GM18508 (cell line): ENCODE data around the gene PLSCR1.
"Not testable (repeated sequence)": the region's sequence is repeated elsewhere in the genome, so short reads cannot be mapped to it uniquely, and the experiment has no call there.

Source experiments
- ATAC-seq: cut with Tn5 transposase; IDR thresholded peaks from one replicate; pipeline ENCODE4 v1.9.1; 2021; ENCODE audit warnings: moderate number of reproducible peaks; ENCODE audit not compliant: insufficient read depth, unreplicated experiment

PLSCR1 gene

DNA sequence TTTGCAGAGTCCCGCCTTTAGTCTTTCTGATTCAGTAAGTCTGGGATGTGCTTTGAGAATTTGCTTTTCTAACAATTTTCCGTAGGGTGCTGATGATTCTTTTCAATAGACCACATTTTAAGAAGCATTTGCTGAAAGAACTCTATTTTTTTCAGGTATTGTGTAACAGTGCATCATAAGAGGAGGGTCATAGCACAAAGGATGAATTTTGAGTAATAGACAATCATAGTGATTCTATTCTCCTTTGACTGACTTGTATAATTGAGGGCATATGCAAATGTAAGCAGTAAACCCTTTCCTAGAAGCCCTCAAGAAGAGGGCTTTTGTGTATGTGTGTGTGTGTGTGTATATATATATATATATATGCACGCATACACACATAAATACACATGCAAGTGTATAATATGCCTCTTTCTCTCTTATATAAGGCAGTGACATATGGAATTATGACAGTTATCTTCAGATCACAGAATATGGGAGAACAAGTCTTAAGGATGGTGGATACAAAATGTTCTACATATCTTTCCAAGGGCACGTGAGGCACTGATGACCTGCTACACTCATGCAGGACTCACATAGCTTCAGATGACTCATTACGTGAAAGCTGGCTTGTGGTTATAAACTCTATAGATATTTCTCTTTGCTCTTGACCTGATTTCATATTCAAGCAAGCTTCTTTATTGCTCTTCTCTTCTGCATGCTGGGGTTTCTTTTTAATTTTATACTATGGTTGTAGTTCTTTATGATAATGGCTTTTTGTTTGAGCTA, 6.5 kb upstream of the PLSCR1 start:
- ATAC-seq: peak; percentile 93

DNA sequence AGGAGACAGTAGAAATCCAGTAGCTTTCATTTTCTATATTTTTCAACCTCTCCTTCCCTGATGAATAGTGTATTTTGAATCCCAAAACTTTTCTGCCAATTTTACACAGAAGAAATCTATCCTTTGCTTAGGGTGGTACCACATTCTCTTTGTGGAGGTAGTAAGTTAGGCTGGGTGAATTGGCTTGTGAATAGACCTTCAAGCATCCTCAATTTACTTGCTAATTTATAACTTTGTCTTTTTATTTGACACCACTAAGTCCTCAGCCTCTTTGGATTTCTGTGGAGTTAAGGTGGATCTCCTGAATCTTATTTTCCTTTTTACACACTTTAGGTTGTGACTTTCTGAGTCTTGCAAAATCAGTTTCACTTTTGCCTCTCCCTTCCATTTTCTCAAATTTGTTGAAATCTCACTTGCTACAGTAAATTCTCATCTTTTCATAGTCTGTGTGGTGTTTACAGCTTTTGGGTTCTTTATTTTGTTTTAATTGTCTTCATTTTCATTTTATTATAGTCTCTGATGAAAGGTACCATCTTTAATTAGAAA, 5.7 kb upstream of the PLSCR1 start:
- ATAC-seq: no peak

DNA sequence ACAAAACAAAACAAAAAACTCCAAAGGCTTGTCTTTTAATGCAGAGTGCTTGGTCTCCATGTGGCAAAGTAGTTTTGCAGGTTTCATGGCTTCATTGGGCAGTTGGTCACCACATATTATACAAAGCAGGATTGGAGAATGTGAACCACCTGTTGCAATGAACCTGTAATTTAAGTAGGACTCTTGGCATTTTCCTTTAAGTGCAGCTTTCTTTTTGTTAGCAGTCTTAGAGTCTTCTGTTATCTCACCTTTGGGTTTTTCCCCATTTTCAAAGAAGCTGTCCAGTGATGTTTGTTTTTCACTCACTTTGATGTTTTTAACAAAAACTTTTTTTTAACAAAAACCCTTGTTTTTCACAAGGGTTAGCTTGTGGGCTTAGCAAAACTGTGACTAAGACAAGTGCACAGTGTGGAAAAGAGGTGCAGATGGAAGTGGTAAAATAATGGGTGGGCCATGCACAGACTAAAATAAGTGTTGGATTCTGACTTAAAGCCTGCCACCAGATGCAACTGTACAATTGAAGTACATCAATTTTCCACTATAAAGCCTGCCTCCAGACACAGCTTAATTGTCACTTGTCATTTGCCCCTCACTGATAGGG, 2.9 kb upstream of the PLSCR1 start:
- ATAC-seq: no peak

DNA sequence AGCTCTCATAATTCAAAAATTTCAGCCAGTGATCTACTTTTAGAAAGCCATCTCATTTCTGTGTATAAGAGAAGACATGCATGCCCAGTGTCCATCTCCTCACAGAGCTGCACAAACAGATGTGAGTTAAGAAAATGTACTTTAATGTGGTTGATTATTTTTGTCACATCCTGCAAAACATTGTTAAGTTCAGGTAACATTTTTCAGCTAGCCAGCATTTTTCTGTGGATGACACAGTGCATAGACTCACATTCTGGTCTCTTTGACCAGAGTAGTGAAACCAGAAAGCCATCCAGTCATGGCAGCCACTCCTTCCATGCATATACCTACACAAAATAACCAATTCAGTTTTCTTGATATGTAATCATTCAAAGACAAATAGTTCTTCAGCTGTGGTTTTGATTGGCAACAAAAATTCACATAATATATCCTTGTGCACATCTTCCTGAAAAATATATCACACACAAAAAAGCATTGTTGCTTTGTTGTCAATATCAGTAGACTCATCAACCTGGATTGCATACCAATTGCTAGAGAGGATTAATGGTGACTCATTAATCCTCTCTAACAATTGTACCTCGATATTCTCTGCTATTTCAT, 2.1 kb upstream of the PLSCR1 start:
- ATAC-seq: no peak

DNA sequence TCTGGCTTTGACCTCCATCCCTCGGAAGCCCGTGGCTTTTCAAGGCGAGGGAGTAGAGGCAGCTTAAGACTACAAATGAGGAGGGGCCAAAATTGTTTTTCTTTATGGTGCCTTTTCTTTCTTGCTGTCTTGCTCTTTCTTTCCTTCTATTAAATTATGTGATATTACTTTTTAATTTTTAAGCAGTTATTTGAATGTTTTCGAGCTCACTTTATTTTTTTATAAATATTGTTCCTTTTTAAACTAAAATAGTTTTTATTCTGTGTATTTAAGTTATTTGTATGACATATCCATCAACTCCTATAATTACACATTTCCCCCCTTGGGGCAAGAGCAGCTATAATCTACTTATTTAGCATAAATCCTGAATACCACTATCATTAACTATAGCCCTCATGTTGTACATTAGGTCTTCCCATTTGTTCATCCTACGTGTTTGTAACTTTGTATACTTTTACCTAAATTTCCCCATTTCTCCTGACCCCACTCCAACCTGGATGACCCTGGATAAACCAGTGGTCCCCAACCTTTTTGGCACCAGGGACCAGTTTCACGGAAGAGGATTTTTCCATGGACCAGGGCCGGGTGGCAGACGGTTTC, 622 bp upstream of the PLSCR1 start:
- peak; percentile 2 for ATAC-seq

DNA sequence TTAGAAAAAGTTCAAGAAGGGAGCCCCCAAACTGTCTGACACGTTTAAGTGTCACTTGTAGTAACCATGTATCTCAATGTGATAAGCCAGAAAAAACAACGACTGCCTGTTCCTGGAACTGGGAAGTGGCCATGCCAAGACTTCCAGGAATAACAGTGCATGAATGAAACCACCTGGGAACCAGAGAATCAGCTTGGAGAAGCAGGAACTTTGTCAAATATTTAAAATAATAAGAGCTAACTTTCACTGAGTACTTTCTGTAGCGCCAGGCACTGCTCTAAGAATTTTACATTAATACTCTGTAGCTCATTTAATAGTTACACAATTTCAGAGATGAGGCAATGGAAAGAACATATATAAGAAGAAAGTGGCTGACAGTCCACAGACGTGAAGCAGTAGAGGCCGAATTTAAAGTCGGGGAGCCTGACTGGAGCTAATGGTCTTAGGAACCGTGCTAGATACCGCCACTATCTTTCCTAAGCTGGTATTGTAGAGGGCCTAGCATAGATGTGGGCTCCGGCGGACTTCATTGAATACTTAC, 876 bp downstream of the PLSCR1 start:
- peak; percentile 1 for ATAC-seq

DNA sequence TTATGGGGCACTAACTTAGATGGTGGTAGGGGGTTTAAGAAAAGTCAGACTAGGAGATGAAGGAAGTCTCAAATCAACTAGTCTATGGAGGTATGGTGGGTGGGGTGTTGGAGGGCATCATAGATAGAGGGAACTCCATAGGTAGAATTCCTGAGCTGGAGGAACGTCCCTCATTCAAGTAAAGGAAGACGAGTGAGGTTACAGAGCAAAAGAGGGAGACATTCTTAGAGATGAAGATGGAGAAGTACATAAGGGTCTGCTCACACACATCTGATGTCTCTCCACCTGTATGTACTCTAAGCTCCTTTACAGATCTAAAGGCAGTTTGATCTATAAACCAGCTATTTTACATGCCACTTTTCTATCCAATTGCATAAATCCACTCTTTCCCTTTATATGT, 1.4 kb downstream of the PLSCR1 start:
- ATAC-seq: no peak

GRCh38 chr3:146542179-146542578, 2.2 kb downstream of the PLSCR1 start:
- ATAC-seq: no peak

DNA sequence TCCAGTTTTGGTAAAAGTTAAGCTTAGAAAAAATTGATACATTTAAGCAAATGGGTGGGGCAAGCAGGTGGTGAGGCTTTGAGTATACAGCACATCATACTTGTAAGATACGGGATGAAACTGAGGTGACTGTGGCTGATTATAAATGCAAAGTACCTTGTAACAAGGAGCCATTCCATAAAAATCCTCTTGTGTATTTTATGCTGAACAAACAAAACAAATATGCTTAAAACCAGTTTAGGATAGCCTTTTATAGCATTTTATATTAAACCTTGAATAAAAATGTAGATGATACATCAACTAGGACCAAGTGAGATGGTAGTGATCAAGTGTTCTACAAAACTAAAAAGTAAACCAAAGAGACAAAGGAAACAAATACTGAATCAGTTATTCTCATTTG, 3.4 kb downstream of the PLSCR1 start:
- no peak for ATAC-seq

DNA sequence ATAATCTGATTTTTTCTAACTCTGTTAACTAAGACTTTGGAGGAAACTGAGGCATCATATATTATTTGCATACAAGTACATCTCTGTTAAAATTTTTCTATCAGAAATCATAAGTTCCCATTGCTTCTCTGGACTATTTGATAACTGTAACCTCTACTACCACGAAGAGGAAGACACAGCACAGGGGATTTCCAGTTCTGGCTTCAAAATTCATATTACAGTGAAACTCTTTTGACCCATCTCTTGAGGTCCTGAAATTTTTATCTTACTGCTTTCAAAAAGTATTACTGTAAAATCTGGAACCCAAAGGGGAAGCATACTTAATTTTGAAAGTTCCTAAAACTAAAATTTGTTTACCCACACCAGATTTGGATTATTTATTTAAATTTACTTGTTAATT, 4.2 kb downstream of the PLSCR1 start:
- peak; percentile 27 for ATAC-seq

- no peak for ATAC-seq
These were observed 5.1 kb downstream of the PLSCR1 start for GRCh38 chr3:146539315-146539714.

- no peak for ATAC-seq
These were observed 6.8 kb downstream of the PLSCR1 start for GRCh38 chr3:146537603-146538002.

- no peak for ATAC-seq
These were observed 7.7 kb downstream of the PLSCR1 start for GRCh38 chr3:146536681-146537080.

- no peak for ATAC-seq
These were observed 12.0 kb downstream of the PLSCR1 start for GRCh38 chr3:146532406-146532805.

DNA sequence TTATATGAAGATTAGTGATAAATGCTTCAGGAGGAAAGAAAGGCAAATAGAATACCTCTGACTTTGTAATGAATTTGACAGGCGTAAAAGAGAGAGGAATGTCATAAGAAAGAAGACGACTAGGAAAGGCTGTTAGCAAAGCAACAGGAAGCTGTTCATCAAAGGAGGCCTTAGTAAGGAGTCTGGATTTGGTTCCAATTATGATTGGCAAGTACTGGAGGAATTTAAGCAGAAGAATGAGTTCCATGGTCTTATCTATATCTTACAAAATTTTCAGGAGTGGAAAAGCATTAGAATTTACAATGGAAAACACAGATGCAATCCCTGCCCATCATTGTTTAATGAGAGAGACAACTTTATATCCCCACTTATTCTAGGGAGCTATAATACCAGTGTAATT, 13.8 kb downstream of the PLSCR1 start:
- no peak for ATAC-seq

- no peak for ATAC-seq
These were observed 15.4 kb downstream of the PLSCR1 start for GRCh38 chr3:146529021-146529420.

DNA sequence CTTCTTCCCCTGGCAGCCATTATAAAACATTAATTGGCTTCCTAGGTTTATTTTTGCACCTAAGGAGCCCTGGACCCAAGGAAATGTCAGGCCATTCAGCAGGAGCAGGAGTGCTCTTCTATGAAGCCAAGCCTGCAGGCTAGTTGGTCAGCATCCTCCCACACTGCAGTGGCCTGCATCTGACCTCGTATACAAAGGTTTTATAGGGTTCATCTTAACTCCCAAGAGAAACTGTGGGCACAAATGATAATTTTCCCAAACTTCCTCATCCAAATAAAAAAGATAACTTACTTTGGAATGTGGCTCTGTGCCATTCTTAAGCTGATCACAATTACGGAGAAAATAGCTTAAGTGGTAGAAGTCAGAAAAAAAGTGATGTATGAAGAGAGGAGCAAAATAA, 19.4 kb downstream of the PLSCR1 start:
- no peak for ATAC-seq

DNA sequence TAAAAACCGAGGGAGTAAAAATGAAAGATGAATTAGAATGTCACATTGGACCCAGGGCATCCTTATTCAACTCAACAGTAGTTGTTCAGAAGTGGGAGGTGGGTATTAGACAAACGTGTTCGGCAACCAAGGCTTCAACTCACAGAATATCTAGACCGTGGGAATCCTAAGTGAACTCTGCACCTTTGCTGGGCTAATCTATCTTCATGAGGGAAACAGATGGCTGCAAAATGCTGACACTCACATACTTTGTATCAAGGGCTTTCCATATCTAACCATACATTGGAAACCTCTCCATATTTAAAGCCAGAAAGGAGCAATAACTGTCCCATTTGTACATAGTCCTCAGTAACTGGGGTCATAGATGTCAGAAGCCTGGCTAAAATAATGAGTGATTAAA, 20.9 kb downstream of the PLSCR1 start:
- ATAC-seq: no peak

DNA sequence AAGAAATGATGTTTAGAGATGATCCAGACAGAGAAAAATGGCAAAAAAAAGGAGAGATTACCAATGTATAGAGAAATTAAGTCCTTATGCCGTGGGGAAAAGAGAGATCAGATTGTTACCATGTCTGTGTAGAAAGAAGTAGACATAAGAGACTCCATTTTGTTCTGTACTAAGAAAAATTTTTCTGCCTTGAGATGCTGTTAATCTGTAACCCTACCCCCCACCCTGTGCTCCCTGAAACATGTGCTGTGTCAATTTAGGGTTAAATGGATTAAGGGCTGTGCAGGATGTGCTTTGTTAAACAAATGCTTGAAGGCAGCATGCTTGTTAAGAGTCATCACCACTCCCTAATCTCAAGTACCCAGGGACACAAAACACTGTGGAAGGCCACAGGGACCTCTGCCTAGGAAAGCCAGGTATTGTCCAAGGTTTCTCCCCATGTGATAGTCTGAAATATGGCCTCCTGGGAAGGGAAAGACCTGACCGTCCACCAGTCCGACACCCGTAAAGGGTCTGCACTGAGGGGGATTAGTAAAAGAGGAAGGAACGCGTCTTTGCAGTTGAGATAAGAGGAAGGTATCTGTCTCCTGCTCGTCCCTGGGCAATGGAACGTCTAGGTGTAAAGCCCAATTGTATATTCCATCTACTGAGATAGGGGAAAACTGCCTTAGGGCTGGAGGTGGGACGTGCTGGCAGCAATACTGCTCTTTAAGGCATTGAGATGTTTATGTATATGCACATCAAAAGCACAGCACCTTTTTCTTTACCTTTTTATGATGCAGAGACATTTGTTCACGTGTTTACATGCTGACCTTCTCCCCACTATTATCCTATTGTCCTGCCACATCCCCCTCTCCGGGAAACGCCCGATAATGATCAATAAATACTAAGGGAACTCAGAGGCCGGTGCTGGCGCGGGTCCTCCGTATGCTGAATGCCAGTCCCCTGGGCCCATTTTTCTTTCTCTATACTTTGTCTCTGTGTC, 21.9 kb downstream of the PLSCR1 start:
- not testable (repeated sequence) for ATAC-seq

DNA sequence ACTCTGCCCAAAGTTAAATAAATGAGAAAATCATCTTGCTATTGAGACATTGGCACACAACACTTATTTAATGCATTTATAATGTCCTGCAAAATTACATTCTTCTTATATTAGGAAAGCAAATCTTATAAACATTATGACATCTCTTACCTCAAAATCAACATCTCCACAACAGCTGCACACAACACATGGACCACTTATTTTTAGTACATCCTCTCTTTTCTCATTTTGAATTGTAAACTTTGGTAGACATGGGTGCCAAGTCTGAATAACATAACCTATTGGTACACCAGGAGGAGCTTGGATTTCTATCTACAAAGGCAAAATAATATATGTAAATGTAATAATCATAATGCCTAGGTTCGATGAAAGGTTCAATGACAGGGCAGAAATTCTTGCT, 23.0 kb downstream of the PLSCR1 start:
- no peak for ATAC-seq
